ENCODE measurements around the gene SPRY4.
"Not testable (repeated sequence)": the region's sequence is repeated elsewhere in the genome, so short reads cannot be mapped to it uniquely, and the experiment has no call there.

Gene SPRY4

DNA sequence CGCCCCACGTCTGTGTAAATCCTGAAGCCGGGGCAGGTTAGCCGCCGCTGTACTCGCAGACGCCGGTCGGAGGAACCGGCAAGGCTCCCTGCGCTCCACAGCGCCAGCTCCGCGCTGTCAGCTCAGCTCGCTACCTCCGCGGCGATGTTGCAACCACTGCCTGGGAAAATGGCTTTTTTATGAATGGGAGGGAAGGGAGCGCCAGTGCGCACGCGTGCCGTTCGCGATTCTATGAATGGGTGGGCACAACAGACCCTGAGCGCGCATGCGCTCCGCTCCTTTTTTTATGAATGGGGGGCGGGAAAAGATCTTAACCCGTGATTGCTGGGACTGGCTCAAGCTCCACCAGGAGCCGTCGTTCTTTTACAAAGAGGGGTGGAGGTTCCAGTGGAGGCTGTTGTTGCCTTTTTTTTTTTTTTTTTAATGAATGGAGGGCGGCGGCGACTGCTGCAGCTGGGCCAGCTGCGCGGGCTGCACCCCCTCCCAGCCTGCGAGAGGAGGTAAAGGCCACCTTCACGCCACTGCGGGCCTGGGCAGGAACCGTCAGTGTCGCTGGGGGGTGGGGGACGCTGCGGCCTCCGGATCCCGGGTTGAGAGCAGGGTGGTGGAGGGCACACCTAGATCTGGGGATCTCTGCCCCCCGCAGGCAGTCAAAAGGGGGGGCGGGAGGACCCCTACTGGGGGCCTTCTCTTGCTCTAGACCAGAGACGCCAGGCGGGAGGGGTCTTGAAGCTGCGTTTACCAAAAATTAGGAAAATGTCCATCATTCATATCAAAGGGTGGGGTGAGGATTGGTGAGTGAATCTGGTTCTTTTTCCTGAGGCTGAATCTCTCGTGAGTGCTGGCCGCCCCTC is at the start of gene SPRY4:
TSS of gene SPRY4 (minus strand) at position 151 of the 854 bp plus-strand sequence. CDS start 9,913 bp downstream, outside the sequence.
- peak; percentile 95 for DNase-seq

GRCh38 chr5:142368529-142368928 is 43.7 kb upstream of the SPRY4 start:
- DNase-seq = no peak

DNA sequence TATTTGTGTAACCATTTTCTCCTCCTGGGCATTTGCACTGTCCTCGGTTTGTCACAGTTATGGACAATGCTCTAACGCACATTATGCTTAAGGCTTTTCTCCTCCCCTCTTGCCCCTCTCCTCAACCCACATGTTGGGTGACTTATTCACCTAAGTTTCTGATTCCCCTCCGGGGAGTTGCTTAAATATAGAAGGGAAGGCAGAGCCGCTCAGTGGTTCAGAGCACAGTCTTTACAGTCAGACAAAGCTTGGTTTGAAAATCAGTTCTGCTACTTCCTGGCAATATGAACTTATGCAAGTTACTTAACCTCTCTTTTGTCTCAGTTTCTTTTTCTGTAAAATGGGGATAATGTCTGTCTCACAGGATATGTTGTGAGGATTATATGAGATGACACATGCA is 41.2 kb upstream of the SPRY4 start:
- no peak for DNase-seq

GRCh38 chr5:142364251-142365145 is 39.7 kb upstream of the SPRY4 start:
- DNase-seq = no peak

- DNase-seq = no peak
These were observed 38.8 kb upstream of the SPRY4 start for GRCh38 chr5:142363619-142363963.

GRCh38 chr5:142362193-142362592 is 37.4 kb upstream of the SPRY4 start:
- not testable (repeated sequence) for DNase-seq

DNA sequence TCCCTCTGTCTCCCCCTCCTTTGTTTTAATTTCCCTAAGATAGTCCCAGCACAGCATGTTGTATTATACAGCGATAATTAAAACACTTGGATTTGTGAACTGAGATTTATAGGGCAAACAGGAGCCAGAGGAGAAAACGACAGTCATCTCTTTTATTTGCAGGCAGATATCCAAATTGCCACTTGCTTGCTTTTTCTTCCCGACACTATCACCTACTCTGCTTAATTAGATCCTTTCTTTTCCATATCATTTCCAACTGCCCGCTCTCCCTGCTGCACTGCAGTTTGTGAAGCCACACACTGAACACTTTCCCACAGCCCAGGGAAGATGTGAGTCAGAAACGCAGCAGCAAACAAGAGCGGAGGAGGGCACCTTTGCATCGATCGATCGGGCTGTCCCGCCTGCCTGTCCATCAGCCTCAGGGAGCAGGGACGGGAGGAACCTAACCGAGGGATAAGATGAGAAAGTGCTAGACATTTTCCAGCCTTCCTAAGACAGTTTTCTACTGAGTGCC is 35.8 kb upstream of the SPRY4 start:
- DNase-seq = no peak

DNA sequence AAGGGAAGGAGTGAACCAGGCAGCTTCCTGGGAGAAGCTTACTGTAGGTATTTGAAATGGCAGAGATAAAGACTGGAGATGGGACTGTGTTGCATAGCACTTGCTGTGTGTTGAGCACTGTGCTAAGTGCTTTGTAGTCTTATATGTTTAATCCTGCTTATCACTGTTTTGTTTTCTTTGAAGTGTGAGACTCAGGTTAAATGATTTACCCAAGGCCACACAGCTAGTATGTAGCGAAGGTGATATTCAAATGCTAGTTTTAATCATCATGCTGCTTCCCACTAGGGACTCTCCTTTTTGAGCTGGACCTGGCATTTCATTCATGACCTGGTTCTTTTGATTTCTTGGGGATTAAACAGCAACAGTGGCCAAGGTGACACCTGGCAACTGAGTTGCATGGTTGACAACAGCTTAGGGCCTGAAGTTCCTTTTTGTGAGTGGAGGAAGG is 35.3 kb upstream of the SPRY4 start:
- DNase-seq = no peak

DNA sequence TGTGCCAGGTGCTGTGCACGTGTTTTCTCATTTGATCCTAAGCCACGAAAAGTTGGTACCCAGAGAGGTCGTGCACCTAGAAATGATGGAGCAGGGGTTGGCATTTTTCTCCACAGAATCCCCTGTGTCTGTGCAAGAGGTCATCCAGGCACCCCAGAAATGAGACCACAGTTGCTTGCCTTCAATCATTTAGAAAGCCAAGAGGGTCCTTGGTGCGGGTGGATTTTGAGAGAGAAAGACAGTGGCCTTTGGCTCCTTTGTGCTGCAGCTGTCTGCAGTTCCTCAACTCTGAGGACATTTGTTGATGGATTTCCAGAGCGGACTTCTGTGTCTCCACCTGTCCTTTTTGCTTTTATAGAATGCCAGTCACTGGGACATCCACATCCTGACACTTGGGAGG is 33.8 kb upstream of the SPRY4 start:
- no peak for DNase-seq

- no peak for DNase-seq
These were observed 33.3 kb upstream of the SPRY4 start for GRCh38 chr5:142358121-142358520.

DNA sequence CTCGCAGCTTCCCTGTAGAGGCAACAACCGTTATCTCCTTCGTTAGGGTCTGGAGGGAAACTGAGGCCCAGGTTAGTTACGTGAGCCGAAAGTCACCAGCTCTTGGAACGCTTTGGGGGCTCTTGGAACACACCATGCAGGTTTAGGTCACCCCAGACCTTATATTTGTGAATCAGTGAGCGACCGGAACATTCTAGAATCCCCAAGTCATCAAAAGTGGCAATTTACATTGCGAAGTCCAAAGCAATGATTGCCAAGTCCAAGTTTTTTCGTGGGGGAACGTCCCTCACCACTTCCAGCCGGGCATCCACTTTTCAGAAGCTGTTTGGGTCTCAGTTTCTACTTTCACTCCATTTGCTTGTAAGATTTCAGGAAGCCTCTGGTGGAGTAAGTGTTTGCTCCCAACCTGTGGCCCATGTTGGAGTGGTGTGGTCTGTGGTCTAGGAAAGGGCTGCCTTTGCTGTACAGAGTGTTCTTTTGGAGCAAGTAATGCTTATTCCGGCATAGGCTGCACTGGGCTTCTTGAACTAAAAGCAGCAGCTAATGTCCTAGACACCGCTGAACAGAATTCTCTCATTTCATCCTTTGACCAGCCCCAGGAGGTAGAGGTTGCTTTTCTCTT is 32.8 kb upstream of the SPRY4 start:
- peak; percentile 31 for DNase-seq

DNA sequence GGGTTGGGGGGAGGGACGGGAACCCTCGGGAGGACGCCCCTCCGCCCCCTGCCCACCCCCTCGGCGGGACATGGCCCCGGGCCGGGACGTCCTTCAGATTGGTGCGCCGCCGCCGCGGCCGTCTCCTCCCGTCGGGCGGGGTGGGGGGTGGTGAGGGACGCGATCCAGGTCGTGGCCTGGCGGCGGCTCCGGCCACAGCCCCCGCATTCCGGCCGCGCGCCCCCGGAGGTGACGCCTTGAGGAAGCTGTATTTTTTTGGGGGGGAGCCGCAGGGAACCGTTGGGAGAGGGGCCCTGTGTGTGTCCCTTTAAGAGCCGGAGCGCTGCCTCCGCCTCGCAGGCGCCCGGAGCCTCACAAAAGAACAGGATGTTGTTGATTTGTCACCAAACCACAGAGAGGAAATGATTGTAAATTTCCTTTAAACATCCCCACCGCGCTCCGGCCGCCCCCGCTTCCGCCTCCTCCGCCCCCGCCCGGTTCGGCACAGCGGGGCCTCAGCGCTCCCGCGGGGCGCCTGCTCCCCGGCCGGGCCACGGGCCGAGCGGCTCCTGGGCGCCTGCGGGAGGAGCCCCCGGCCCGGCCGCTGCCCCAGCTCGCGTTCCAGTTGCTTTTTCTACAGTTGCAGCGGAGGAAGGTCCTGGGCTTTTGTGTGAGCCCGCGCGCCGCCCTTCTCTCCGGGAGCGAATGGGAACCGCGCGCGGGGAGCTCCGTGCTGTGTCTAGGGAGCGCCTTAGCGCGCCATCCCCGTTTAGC is 32.1 kb upstream of the SPRY4 start:
- peak; percentile 93 for DNase-seq

DNA sequence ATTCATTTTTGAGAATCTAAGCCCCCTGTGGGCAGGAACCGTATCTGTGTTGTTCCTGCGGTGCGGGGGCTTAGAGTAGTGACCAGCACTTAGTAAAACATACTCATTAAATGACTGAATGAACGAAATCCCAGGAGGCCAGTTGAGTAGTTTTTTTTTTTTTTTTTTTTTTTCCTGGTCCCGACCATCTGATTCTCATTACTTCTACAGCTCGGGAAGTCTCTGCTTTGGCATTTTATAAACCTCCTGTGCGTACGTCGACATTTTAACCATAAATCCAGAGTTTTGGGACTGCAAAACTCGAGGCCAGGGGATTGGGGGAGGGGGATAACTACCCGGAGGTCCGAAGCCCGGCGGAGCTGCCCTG is 31.5 kb upstream of the SPRY4 start:
- no peak for DNase-seq

DNA sequence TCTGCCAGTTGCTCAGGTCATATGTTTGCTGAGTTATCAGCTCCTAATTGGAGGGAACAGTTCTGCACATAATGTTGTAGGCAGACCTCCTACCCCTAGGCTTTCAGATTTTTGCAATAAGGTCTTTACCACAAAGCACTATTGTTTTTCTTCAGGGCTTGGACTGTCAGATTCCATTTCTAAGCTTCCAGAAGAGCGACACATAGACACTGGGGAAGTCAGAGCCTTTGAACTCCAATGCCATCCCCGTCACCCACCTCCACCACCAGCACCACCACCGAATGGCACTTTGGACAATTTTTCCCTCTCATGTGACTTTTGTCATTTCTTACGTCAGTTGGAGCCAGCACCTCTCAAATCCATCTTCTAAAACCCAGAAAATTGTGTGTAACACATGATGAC is 28.3 kb upstream of the SPRY4 start:
- no peak for DNase-seq

GRCh38 chr5:142350021-142350420 is 25.2 kb upstream of the SPRY4 start:
- DNase-seq = no peak

- DNase-seq = no peak
These were observed 21.9 kb upstream of the SPRY4 start for GRCh38 chr5:142346706-142347105.

DNA sequence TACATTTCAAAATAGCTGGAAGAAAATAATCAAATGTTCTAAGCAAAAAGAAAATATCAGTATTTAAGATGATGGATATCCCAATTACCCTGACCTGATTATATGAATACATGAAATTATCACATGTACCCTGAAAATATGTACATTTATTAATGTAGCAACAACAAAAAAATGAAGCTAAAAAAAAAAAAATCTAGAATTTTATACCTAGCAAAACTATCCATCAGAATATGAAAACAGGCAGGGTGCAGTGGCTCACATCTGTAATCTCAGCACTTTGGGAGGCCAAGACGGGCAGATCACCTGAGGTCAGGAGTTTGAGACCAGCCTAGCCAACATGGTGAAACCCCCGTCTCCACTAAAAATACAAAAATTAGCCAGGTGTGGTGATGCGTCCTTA is 20.1 kb upstream of the SPRY4 start:
- DNase-seq = not testable (repeated sequence)

- no peak for DNase-seq
These were observed 18.7 kb upstream of the SPRY4 start for GRCh38 chr5:142343531-142343930.

GRCh38 chr5:142342128-142342981 is 17.5 kb upstream of the SPRY4 start:
- no peak for DNase-seq

GRCh38 chr5:142339781-142340180 is 15.0 kb upstream of the SPRY4 start:
- DNase-seq = no peak

DNA sequence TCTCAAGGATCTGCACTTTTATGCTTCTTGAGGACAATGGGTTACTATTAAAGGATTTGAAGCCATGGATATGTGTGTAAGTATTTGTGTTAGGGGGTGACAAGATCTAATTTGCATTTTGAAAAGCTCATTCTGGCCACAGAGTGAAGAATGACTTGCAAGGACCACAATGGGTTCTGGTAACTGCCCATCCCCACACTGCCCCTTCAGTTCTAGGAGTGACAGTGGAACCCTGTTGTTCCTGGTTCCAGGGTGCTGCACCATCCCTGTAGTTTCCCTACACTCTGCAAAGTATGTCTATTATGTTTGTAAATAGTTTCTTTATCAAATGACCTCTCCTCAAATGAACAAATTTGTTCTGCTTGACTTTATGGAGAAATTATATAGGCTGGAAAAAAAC is 9.7 kb upstream of the SPRY4 start:
- DNase-seq = no peak

- not testable (repeated sequence) for DNase-seq
These were observed 8.9 kb upstream of the SPRY4 start for GRCh38 chr5:142333749-142334148.
